Left ventricle myocardium inferior (tissue), 1 donor: ENCODE data around the gene LRRC8E. TPM values are rescaled to one million over a fixed set of nuclear protein-coding genes. Genes with fewer than 3 reads are reported as not detected.
"Not testable (repeated sequence)": the region's sequence is repeated elsewhere in the genome, so short reads cannot be mapped to it uniquely, and the experiment has no call there.

Experiments used
- DNase-seq: peaks from one replicate; pipeline ENCODE4 v3.0.0-alpha.2; 2020
- H3K27ac ChIP-seq: fragments of 200-600 bp; replicated peaks from 2 replicates; pipeline ENCODE4 v1.8.0; 2021
- H3K27me3 ChIP-seq: fragments of 200-600 bp; 2 replicates; pipeline ENCODE4 v1.8.0; 2021; ENCODE audit warnings: low read depth
- H3K36me3 ChIP-seq: fragments of 200-600 bp; 2 replicates; pipeline ENCODE4 v1.8.0; 2021
- H3K4me1 ChIP-seq: fragments of 200-600 bp; 2 replicates; pipeline ENCODE4 v1.8.0; 2021
- H3K4me3 ChIP-seq: fragments of 200-600 bp; 2 replicates; pipeline ENCODE4 v1.8.0; 2021; ENCODE audit warnings: mild to moderate bottlenecking, moderate library complexity
- H3K9me3 ChIP-seq: fragments of 200-600 bp; replicated peaks from 2 replicates; pipeline ENCODE4 v1.8.0; 2021
- intact Hi-C: fragments of 100-400 bp; cut with micrococcal nuclease; formaldehyde crosslinking; loops from one replicate; pipeline ENCODE4 v1.11.0; 2022
- total RNA-seq: library from RNA; stranded (reverse); fragmentation: NEBNext Ultra II Directional; extraction: Animal tissue kit (Norgen Biotek cat#: 25700); gene quantifications from one replicate; pipeline ENCODE4 v1.2.1, GENCODE V29; 2021
- TF ChIP-seq, protein P1 (sequence below): fragments of 200-600 bp; IDR thresholded peaks from 2 replicates; pipeline ENCODE4 v1.8.0; 2021; ENCODE audit warnings: antibody characterized with exemption, mild to moderate bottlenecking, borderline replicate concordance
- donor health status: DM: no; HTN: yes; CAD: no; lungs with severe emphysema.

The LRRC8E gene
- total RNA-seq, 1 donor from 2014 or later = 0.44 TPM

DNA sequence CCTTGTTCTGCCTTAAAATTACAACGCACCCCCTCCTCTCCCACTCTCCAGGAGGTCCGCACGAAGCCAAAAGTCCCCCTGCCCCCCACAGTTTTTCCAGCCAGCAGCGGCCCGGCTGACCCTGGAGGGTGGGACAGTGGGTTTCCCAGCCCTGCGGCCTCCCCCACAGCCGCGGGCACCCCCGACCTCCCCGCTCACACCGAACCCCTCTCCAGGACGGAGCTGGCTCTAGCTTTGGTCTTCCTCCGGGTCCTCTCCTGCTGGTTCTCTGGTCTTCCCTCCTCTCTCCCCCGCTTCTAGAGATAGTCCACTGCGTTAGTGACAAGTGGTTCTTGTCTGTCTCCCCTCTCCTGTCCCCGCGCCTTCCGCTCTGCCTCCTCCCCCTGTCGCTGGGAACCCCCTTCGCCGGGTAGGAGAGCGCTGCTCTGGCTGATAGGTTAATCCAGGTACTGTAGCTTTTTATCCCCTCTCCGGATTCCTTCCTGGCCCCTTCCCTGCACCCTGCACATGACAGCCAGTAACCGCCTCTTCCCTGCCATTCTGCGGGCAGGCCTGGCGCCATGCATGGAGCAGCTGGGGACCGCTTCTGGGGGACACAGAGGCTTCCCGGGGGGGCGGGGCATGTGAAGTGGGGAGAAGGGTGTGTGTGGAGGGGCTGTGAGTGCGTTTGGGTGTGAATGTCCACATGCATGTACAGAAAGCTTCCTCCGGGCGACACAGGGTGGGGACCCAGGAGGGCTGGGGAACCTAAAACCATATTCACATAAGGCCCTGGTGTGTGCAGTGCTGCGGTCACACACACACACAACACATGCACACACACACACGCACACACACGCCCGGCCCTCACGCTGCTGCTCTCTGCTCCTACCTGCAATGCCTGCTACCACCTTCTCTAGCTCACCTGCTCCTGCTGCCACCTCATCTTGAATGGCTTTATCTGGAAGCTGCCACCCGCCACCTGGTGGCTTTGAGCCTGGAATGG, 31.3 kb upstream of the LRRC8E start:
- Histone ChIP-seq H3K9me3 (no peaks in the 10 kb centered on the region), H3K27me3 (peaks cover 8% of the 10 kb centered on the region)

DNA sequence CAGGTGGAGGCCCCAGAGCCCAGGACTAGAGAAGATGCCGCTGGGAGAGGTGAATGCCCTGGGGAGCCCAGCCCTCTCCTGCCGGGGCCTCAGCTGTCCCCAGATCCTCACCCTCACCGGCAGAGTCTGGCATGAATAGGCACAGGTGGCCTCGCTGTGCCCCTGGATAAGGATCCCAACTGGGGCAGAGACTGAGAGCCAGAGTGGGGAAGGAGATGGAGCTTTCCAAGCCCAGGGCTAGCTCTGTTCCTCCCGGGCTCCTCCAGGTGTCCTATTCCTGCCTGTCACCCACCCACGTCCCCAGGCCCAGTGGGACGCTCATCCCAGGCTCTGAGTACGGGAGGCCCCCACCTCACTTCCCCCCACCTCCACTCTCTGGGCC, 30.6 kb upstream of the LRRC8E start:
- H3K4me3 ChIP-seq = no peak overlapping the region
- peaks cover 13% of the 10 kb centered on the region for H3K27me3 ChIP-seq
- no peak for DNase-seq
- TF ChIP-seq, protein P1, sequence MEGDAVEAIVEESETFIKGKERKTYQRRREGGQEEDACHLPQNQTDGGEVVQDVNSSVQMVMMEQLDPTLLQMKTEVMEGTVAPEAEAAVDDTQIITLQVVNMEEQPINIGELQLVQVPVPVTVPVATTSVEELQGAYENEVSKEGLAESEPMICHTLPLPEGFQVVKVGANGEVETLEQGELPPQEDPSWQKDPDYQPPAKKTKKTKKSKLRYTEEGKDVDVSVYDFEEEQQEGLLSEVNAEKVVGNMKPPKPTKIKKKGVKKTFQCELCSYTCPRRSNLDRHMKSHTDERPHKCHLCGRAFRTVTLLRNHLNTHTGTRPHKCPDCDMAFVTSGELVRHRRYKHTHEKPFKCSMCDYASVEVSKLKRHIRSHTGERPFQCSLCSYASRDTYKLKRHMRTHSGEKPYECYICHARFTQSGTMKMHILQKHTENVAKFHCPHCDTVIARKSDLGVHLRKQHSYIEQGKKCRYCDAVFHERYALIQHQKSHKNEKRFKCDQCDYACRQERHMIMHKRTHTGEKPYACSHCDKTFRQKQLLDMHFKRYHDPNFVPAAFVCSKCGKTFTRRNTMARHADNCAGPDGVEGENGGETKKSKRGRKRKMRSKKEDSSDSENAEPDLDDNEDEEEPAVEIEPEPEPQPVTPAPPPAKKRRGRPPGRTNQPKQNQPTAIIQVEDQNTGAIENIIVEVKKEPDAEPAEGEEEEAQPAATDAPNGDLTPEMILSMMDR = no peak
- H3K27ac ChIP-seq = no peak overlapping the region
- H3K4me1 ChIP-seq = peaks cover 22% of the 10 kb centered on the region
- H3K9me3 ChIP-seq = no peaks in the 10 kb centered on the region
- H3K36me3 ChIP-seq = peaks cover 8% of the 10 kb centered on the region
- intact Hi-C loops = no loop called here

More for the DNA sequence above, 31.3 kb upstream of the LRRC8E start:
- intact Hi-C loops = no loop called here
- Histone ChIP-seq H3K36me3 (peaks cover 8% of the 10 kb centered on the region), H3K27ac (no peak overlapping the region), H3K4me1 (peaks cover 17% of the 10 kb centered on the region), H3K4me3 (no peak overlapping the region)
- TF ChIP-seq, protein P1 = no peak
- DNase-seq = no peak

DNA sequence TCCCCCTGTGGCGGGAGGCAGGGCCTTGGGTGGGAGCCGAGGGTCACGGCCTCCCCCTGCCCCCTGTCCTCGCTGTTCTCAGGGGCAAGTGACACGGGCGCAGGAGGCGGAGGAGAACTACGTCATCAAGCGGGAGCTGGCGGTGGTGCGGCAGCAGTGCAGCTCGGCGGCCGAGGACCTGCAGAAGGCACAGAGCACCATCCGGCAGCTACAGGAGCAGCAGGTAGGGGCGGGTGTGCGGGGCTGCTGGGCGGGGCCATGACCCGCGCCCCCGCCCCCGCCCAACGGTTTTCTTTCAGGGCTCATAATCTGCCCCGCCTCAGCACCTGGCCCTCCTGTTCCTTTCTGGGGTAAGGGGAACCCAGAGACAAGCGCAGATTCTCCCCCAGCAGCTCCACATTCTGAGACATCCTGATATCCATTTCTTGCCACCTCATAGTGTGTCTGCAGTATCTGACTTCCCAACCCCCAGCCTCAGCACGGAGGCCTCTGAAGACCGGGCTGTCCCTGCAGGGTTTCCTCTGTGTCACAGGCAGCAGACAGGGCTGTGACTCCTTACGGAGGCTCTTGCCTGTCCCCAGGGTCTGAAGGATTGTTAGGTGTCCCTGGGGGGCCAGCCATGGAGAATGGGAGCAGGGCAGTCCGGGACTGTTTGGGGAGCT, 30.1 kb upstream of the LRRC8E start:
- H3K4me1 ChIP-seq = peaks cover 22% of the 10 kb centered on the region
- H3K27me3 ChIP-seq = peaks cover 18% of the 10 kb centered on the region
- peaks cover 8% of the 10 kb centered on the region for H3K36me3 ChIP-seq
- DNase-seq = no peak
- TF ChIP-seq, protein P1 = no peak
- no peaks in the 10 kb centered on the region for H3K9me3 ChIP-seq
- intact Hi-C loops = no loop called here
- no peak overlapping the region for H3K4me3 ChIP-seq
- H3K27ac ChIP-seq = no peak overlapping the region

DNA sequence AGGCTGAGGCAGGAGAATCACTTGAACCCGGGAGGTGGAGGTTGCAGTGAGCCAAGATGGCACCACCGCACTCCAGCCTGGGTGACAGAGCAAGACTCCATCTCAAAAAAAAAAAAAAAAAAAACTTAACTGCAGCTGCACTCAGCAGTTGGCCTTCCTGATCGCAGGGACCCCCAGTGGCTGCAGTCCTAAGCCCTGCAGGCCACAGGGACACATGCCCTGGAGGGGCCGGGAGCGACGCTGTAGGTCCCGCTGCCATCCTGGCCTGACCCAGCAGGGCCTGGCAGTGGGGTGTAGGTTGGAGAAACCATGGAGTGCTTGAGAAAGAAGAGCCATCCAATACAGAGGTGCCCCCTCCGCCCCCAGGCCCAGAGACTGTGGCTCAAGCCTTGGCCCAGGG, 29.2 kb upstream of the LRRC8E start:
- H3K36me3 ChIP-seq, H3K4me3 ChIP-seq, intact Hi-C loops, H3K9me3 ChIP-seq, H3K27ac ChIP-seq, DNase-seq: not testable (repeated sequence)
- Histone ChIP-seq H3K4me1 (peaks cover 22% of the 10 kb centered on the region), H3K27me3 (peaks cover 26% of the 10 kb centered on the region)

DNA sequence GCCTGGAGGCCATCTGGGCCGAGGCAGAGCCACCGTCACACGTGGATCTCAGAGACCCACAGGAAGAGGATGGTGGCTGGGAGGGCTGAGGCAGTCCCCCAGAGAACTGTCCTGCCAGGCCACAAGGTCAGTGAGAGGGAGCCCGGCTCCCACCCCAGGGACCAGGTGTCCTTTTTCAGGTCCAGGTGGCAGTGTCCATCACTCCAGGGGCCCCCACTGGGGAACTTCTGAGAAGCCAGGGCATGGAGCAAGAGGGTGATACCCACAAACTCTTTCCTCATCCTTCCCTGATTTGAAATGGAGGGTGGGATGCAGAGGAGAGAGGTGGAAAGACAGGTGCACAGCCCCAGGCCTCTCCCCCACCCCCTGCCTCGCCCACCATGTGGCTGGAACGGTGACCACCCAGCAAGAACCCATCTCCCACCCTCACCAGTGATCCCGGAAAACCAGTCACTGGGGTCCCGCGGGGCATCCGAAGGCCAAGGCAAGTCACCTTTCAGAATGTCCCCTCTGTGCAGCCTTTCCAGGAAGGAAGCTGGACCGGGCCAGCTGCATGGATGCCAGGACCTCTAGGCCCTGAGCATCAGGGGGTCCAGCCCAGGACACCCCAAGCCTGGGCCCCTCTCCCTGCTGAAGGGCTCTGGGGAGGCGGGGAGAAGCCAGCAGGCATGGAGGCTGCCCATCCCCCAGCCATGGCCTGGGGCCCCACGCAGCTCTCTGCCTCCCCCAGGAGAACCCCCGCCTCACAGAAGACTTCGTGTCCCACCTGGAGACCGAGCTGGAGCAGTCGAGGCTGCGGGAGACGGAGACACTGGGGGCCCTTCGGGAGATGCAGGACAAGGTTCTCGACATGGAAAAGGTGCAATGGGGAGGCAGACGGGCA, 28.2 kb upstream of the LRRC8E start:
- no peak overlapping the region for H3K27ac ChIP-seq
- H3K4me3 ChIP-seq = no peak overlapping the region
- peaks cover 8% of the 10 kb centered on the region for H3K36me3 ChIP-seq
- no peaks in the 10 kb centered on the region for H3K9me3 ChIP-seq
- DNase-seq = no peak
- TF ChIP-seq, protein P1 = no peak
- intact Hi-C loops = no loop called here
- peaks cover 35% of the 10 kb centered on the region for H3K27me3 ChIP-seq
- peaks cover 22% of the 10 kb centered on the region for H3K4me1 ChIP-seq
